GM18499 (cell line): Measurements from ENCODE around the gene HNRNPA3.

ENCODE experiments used
- ATAC-seq: cut with Tn5 transposase; IDR thresholded peaks from one replicate; pipeline ENCODE4 v1.9.1; 2021; ENCODE audit warnings: moderate number of reproducible peaks; ENCODE audit not compliant: insufficient read depth, unreplicated experiment

HNRNPA3 gene

GRCh38 chr2:177251165-177251542 lies 38.6 kb downstream of the HNRNPA3 start:
- ATAC-seq = no peak

GRCh38 chr2:177252808-177253531 lies 40.4 kb downstream of the HNRNPA3 start:
- ATAC-seq = no peak

- ATAC-seq = no peak
These were observed 41.1 kb downstream of the HNRNPA3 start for GRCh38 chr2:177253704-177254103.

- ATAC-seq = no peak
These were observed 42.0 kb downstream of the HNRNPA3 start for GRCh38 chr2:177254433-177255226.

- no peak for ATAC-seq
These were observed 42.6 kb downstream of the HNRNPA3 start for GRCh38 chr2:177255227-177255601.

GRCh38 chr2:177256026-177256425 lies 43.4 kb downstream of the HNRNPA3 start:
- ATAC-seq = no peak

GRCh38 chr2:177256695-177257094 lies 44.1 kb downstream of the HNRNPA3 start:
- no peak for ATAC-seq

GRCh38 chr2:177257471-177257870 lies 44.9 kb downstream of the HNRNPA3 start:
- no peak for ATAC-seq

- ATAC-seq = no peak
These were observed 45.5 kb downstream of the HNRNPA3 start for GRCh38 chr2:177258059-177258458.

- ATAC-seq = no peak
These were observed 47.8 kb downstream of the HNRNPA3 start for GRCh38 chr2:177260379-177260778.

- ATAC-seq = no peak
These were observed 48.8 kb downstream of the HNRNPA3 start for GRCh38 chr2:177261116-177262060.

- ATAC-seq = no peak
These were observed 49.5 kb downstream of the HNRNPA3 start for GRCh38 chr2:177262092-177262491.

- no peak for ATAC-seq
These were observed 50.4 kb downstream of the HNRNPA3 start for GRCh38 chr2:177262958-177263450.

- ATAC-seq = peak; percentile 31
These were observed 51.0 kb downstream of the HNRNPA3 start for GRCh38 chr2:177263451-177264208.

GRCh38 chr2:177264209-177264692 lies 51.7 kb downstream of the HNRNPA3 start:
- ATAC-seq = peak; percentile 7

- peak; percentile 35 for ATAC-seq
These were observed 52.3 kb downstream of the HNRNPA3 start, which contains the start of gene NFE2L2 for GRCh38 chr2:177264693-177265587. NFE2L2 (minus strand) TSS chr2:177264727; CDS start chr2:177264576, 151 bp downstream.

GRCh38 chr2:177265824-177266817 lies 53.5 kb downstream of the HNRNPA3 start:
- ATAC-seq = no peak
